Endometrial microvascular endothelial cells (primary cell): ENCODE measurements around the gene LRRC23. TPM values are rescaled to one million over a fixed set of nuclear protein-coding genes. Genes with fewer than 3 reads are reported as not detected.

Source experiments
- in situ Hi-C: cut with HindIII; loops from 2 replicates; pipeline ENCODE4 v1.10.0; 2017; ENCODE audit warnings: low sequenced_read_pairs, low pct_unique_long_range_greater_than_20kb; ENCODE audit errors: inconsistent ontology term
- total RNA-seq: library from RNA; depleted of rRNA; stranded (reverse); fragments of >200 nt; gene quantifications from one replicate; pipeline ENCODE4 v1.2.3, GENCODE V29; 2015; ENCODE audit errors: inconsistent ontology term

LRRC23 gene
- total RNA-seq, 1 donor from 2014 or later, result 5.9 TPM

DNA sequence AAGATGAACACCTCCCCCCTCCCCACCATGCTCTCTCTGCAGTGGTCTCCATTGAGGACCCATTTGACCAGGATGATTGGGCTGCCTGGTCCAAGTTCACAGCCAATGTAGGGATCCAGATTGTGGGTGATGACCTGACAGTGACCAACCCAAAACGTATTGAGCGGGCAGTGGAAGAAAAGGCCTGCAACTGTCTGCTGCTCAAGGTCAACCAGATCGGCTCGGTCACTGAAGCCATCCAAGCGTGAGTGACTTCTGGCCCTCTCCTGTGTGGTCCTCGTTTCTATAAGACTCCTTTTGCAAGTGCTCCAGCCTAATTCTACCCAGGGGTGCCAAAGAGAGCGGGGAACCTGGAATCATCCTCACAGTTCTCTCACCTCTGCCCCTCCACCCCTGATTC, 16.9 kb downstream of the LRRC23 start:
- in situ Hi-C loops, result no loop called here

- in situ Hi-C loops, result no loop called here
Measured at GRCh38 chr12:6921996-6922946, 17.6 kb downstream of the LRRC23 start.

- in situ Hi-C loops, result no loop called here
Measured at GRCh38 chr12:6923003-6923732, 18.5 kb downstream of the LRRC23 start.

- in situ Hi-C loops, result no loop called here
Measured at GRCh38 chr12:6923851-6924250, 19.2 kb downstream of the LRRC23 start.

GRCh38 chr12:6925239-6925539, 20.6 kb downstream of the LRRC23 start:
- in situ Hi-C loops, result no loop called here

GRCh38 chr12:6925540-6926279, 21.1 kb downstream of the LRRC23 start:
- in situ Hi-C loops, result no loop called here

- in situ Hi-C loops, result no loop called here
Measured at GRCh38 chr12:6927379-6928021, 22.9 kb downstream of the LRRC23 start, which contains the start of gene ATN1. Gene ATN1 (plus strand): TSS chr12:6927959. CDS start chr12:6934002, 6,043 bp downstream.

- in situ Hi-C loops, result no loop called here
Measured at GRCh38 chr12:6928022-6928702, 23.5 kb downstream of the LRRC23 start.

DNA sequence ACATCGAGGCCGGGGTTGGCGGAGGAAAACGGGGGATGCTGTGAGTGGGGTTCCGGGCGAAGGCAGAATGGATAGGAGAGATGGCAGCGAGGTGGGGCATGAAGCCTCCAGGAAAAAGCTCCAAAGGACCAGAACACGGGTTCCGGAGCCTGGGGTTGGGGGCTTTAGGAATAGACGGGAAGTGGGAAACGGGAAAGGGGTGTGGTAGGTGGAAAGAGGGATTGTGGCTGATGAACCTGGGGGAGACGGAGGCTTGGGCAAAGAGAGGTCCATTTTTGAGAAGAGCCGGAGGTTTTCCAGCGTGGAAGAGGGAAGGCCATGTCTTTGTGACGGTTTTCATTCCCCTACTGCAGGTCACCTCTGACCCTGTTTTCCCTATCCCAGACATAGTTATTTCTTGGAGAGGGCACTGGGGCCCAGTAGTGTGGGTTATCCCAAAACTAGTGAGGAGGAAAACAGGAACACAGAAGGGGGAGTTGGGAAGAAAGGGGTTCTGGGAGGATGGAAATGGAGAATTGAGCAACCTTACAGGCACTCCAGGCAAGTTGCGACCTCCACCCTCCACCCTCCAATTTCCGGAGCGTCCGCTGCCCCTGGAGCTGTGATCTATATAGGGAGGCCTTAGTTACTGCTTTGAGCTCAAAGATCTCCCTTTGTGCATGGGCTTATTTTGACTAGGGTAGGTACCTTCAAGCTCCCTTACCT, 24.2 kb downstream of the LRRC23 start:
- in situ Hi-C loops, result no loop called here

DNA sequence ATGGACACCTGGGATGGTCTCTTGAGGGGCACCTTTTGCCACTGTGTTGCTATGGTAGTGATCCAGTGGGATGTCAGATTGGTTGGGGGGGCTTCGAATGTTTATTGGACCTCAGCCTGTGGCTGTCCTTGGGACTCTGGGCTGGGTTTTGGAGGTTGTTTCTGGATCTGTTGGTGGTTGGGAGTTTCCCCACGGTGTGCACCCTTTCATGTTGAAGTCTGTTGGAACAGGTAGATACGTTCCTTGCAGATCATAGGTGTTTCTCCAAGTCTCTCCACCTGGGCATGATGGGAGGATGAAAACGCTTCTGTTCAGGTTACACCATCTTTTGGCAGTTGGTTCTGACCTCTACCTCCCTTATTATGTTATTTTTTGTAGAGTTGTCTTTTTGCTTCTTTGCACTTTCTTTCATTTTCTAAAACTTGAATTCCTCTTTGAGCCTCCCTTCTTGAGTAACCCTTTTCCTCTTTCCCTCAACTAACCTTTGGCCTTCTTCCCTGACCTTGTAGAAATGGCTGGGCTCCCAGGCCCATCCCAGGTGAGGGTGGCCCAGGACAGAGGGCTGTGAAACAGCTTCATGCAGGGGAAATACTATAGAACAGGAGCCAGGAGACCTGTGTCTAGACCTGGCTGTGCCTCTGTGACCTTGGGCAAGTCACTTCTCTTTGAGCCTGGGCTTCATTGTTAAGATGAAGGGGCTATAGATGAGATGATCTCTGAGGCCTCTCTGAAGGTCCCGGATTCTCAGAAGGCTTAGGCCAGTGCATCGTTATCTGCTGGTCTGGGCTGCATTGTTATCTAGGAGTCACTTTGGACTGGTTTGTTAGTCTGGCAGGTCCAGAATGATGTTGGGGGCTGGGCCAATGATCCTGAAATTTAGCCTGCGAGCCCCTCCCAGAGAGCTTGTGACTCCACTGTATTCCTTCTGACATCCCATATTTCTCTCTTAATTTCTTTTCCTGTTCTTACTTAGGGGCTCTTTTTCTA, 25.1 kb downstream of the LRRC23 start:
- in situ Hi-C loops, result no loop called here

GRCh38 chr12:6932766-6933165, 28.1 kb downstream of the LRRC23 start:
- in situ Hi-C loops, result no loop called here

DNA sequence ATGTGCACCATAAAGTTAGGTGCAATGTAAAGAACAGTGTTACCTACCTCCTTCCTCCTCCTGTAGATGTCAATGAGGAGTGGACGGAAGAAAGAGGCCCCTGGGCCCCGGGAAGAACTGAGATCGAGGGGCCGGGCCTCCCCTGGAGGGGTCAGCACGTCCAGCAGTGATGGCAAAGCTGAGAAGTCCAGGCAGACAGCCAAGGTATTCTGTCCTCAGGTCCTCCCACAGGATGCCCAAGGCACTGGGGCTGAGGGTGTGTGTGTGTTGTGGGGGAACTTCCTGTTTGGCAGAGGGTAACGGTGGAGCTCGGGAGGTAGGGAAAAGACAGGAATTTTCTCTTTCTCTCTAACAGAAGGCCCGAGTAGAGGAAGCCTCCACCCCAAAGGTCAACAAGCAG, 29.5 kb downstream of the LRRC23 start:
- in situ Hi-C loops, result no loop called here

GRCh38 chr12:6935371-6936193, 31.0 kb downstream of the LRRC23 start:
- in situ Hi-C loops, result no loop called here

GRCh38 chr12:6936194-6936635, 31.6 kb downstream of the LRRC23 start:
- in situ Hi-C loops, result no loop called here

GRCh38 chr12:6936636-6937480, 32.2 kb downstream of the LRRC23 start:
- in situ Hi-C loops, result no loop called here
